CD4-positive, alpha-beta T cell treated with Interleukin-4 for 1 hour (primary cell): ENCODE data around the gene KANSL3.
A peak's percentile ranks its signal among the peaks of the same experiment; 100 is the strongest.
"Not testable (repeated sequence)": the region's sequence is repeated elsewhere in the genome, so short reads cannot be mapped to it uniquely, and the experiment has no call there.

Source experiments
- DNase-seq, 2 donors: peaks; one replicate each; pipeline ENCODE4 v3.0.0-alpha.2; 2020 to 2022

KANSL3 gene

GRCh38 chr2:96638144-96639121, at the start of gene KANSL3:
KANSL3 (minus strand) TSS chr2:96638312; CDS start chr2:96637135, 1,177 bp downstream.
- DNase-seq, result peak; percentile 89 to 93

- DNase-seq, result no peak
Measured at GRCh38 chr2:96687266-96687665, 49.2 kb upstream of the KANSL3 start.

- DNase-seq, result no peak
Measured at GRCh38 chr2:96685577-96686459, 47.7 kb upstream of the KANSL3 start.

- no peak for DNase-seq
Measured at GRCh38 chr2:96684883-96685576, 46.9 kb upstream of the KANSL3 start.

- no peak for DNase-seq
Measured at GRCh38 chr2:96683972-96684820, 46.1 kb upstream of the KANSL3 start.

- DNase-seq, result no peak
Measured at GRCh38 chr2:96683307-96683706, 45.2 kb upstream of the KANSL3 start.

- no peak for DNase-seq
Measured at GRCh38 chr2:96681540-96681939, 43.4 kb upstream of the KANSL3 start.

- DNase-seq, result no peak
Measured at GRCh38 chr2:96680561-96681141, 42.5 kb upstream of the KANSL3 start.

- no peak for DNase-seq
Measured at GRCh38 chr2:96679848-96680247, 41.7 kb upstream of the KANSL3 start.

GRCh38 chr2:96669539-96670215, 31.6 kb upstream of the KANSL3 start:
- DNase-seq, result no peak

GRCh38 chr2:96668771-96669170, 30.7 kb upstream of the KANSL3 start:
- DNase-seq, result no peak

GRCh38 chr2:96665717-96666116, 27.6 kb upstream of the KANSL3 start:
- DNase-seq, result not testable (repeated sequence)

- DNase-seq, result peak in 1 of 2 donors; percentile 49
Measured at GRCh38 chr2:96665083-96665569, 27.0 kb upstream of the KANSL3 start.

- DNase-seq, result no peak
Measured at GRCh38 chr2:96664366-96664925, 26.3 kb upstream of the KANSL3 start.

GRCh38 chr2:96663829-96664228, 25.7 kb upstream of the KANSL3 start:
- no peak for DNase-seq

- DNase-seq, result no peak
Measured at GRCh38 chr2:96663177-96663576, 25.1 kb upstream of the KANSL3 start.

- no peak for DNase-seq
Measured at GRCh38 chr2:96662360-96662759, 24.2 kb upstream of the KANSL3 start.

GRCh38 chr2:96661324-96661723, 23.2 kb upstream of the KANSL3 start:
- no peak for DNase-seq

- no peak for DNase-seq
Measured at GRCh38 chr2:96656540-96656939, 18.4 kb upstream of the KANSL3 start.

GRCh38 chr2:96655526-96655925, 17.4 kb upstream of the KANSL3 start:
- peak in 1 of 2 donors; percentile 16 for DNase-seq
